Activated naive CD8-positive, alpha-beta T cell treated with anti-CD3 and anti-CD28 coated beads, Interleukin-2, amount 50 U/mL, for 16 hours (primary cell): ENCODE results near the gene EXOC3.

ENCODE experiments used
- DNase-seq: peaks from one replicate; pipeline ENCODE4 v3.0.0-alpha.2; 2020; ENCODE audit warnings: low read depth, low spot score

EXOC3 gene

GRCh38 chr5:456351-457194 is 13.6 kb downstream of the EXOC3 start:
- no peak for DNase-seq

DNA sequence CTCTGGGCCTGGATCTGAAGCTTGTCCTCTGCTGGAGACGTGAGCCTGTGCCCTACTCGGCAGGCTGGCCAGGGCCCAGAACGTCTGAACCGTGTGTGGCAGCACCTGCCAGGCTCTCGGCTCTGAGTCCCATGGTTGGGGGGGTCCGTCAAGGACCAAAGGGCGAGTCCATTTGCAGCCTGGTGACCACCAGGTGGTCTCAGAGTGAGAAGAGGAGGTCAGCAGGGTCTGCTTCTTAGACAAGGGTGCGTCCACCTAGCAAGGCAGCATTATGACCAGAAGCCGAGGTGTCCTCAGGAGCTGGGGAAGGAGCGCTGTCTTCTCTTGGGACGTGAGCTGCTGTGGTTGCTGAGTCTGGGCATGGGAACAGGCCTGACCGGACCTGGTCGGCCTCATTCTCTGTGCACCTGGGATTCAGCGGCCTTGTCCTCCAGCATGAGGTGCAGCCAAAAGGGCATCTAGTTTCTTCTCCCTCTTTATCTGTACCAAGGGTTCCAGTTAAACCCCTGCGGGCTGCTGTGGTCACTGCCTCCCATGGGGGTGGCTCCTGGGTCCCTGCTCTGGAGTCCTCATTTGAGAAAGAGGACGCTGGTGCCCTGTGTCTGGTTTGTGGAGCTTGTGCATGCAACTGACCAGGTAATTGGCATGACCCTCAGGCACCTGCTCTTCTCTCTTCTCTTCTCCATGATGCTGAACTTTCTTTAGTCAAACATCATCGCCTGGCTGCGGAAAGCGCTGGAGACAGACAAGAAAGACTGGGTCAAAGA is 14.4 kb downstream of the EXOC3 start:
- DNase-seq = no peak

GRCh38 chr5:458547-459353 is 15.8 kb downstream of the EXOC3 start:
- DNase-seq = peak; percentile 42

- DNase-seq = no peak
Observed at GRCh38 chr5:459562-460272, 16.7 kb downstream of the EXOC3 start.

DNA sequence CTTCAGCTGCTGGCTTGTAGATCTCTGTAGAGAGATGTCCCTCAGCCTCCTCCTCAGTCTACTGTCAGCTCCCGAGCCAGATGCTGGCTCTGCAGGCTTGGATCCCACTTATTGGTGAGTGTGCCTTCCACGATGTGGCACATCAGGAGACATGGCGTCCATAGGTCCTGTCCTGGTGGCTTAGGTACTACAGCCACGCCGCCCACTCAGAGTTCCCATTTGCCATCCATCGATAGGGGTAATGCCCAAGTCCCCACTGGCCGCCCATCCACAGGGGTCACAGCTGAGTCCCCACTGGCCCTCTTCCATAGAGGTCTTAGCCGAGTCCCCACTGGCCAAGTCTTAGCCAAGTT is 17.3 kb downstream of the EXOC3 start:
- no peak for DNase-seq

DNA sequence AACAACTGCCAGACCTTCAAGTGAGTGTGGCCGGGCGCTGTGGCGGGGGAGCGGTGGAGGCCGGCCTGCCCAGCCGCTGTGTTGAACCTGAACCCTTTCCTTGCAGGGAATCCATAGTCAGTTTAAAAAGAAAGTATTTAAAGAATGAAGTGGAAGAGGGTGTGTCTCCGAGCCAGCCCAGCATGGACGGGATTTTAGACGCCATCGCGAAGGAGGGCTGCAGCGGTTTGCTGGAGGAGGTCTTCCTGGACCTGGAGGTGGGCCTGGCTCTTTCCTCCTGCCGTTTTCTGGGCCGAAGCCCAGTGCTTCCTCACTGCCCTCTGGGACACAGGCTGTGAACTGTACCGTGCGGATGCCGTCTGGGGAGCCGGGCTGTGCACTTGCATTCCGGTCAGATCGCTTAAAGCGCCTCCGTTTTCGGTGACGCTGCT is 19.1 kb downstream of the EXOC3 start:
- DNase-seq = no peak

DNA sequence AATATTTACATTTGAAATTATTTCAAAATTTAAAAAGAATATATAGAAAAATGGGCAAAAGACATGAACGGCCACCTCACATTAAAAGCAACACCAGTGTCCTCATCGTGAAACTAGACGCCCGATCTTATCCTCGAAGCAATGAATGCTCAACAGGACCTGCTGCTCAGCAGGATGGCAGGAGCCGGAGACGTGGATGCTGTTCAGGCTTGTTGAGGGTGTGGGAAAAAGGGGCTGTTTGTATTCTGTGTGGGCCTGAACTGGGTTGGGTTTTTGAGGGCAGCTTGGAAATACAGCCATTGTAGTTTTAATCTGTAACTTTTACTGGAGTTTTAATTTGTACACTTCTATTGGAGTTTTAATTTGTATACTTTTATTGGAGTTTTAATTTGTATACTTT is 20.3 kb downstream of the EXOC3 start:
- no peak for DNase-seq

DNA sequence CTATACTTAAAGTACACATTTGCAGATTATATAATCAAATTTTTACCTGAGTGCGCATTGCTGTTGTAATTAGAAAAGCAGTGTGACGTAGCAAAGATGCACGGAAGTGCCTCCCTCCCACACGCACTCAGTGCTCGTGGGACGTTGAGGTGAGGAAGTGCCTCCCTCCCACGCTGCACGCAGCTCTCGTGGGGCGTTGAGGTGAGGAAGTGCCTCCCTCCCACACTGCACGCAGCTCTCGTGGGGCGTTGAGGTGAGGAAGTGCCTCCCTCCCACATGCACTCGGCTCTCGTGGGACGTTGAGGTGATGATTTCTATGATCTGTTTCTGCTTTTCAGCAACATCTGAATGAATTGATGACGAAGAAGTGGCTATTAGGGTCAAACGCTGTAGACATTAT is 21.0 kb downstream of the EXOC3 start:
- peak; percentile 47 for DNase-seq

DNA sequence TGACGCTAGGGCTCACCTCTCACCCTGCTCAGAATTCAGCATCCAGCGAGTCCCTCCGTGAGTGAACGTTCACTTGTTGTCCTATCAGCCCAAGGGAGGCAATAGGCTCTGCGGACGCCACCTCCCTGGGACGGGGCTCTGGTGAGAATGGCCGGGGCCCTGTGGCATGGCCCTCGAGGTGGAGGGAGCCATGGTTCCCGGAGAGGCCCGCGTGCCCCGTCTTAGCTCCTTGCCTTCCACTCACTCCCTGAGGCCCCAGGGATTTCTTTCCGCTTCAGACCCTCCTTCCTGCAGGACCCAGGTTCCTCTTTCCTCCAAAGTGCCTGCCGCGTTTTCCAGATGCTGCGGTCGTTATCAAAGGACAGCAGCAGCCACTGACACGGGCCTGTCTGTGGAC is 21.5 kb downstream of the EXOC3 start:
- no peak for DNase-seq

GRCh38 chr5:464843-465590 is 22.0 kb downstream of the EXOC3 start:
- DNase-seq = no peak

GRCh38 chr5:465591-466403 is 22.8 kb downstream of the EXOC3 start:
- no peak for DNase-seq

DNA sequence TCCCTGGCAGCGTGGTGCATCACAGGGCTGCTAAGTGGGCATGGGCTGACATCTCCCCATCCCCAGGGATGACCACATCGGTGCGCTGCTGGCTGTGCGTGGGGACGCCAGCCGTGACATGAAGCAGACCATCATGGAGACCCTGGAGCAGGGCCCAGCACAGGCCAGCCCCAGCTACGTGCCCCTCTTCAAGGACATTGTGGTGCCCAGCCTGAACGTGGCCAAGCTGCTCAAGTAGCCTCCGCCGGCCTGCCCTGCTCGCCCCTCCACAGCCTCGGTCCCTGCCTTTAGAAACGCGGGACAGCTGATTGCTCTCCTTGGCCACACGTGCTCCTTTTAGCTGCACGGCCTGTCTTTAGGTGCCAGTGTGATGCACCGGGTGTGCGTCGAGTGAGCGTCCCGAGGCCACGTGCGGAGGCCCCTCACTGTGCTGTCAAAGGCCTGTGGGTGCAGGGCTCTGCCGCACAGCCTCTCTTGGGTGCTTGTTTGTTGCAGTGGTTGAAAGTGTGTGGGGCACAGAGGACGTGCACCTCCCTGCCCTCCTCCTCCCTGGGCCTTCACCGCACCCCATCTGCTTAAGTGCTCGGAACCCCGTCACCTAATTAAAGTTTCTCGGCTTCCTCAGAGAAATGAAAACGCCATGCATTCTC is 23.8 kb downstream of the EXOC3 start:
- no peak for DNase-seq

DNA sequence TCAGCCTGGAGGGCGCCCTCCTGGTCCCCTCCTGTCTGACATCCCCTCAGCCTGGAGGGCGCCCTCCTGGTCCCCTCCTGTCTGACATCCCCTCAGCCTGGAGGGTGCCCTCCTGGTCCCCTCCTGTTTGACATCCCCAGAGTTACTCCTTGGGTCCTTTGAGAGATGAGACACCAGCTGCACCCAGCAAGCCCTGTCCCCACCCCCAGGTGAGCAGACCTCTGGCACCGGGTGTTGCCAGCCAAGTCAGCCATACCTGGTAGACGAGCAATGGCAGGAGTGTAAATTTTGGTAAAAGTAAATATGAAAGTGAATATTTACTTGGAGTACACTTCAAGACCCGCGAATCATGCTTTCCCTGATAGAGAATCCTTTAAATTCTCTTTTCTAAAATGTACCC is 25.4 kb downstream of the EXOC3 start:
- DNase-seq = no peak

DNA sequence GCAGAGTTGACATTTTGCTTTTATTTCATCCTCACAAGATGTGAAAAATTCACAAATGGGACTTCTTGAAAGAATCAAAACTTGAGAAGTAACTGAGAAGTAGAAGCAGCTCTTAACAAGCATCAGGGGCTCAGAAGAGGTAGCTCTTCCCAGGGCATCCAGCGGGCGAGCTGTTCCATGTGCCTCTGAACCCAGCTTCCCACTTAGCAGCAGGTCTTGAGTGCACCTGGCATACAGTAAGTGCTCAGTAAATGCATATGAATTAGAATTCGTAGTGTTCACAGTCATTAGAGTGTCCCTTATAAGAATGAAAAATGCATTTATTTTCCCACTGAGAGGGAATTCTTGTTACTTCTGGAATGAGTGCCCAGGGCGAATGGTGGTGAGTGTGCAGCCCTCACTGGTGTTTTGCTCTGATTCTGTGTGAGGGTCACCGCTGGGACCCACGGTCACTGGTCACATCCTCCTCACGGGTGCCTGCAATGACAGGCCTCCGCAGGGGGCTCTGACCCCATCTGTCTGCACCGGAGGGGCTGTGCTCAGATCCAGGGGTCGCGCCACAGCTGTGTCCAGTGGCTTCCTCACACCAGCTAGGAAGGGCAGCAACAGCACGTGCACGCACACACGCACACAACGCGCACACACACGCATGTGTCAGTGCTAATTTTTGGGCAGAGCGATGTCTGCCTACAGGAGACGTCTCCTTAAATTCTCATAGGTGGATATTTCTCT is 26.9 kb downstream of the EXOC3 start:
- DNase-seq = no peak

DNA sequence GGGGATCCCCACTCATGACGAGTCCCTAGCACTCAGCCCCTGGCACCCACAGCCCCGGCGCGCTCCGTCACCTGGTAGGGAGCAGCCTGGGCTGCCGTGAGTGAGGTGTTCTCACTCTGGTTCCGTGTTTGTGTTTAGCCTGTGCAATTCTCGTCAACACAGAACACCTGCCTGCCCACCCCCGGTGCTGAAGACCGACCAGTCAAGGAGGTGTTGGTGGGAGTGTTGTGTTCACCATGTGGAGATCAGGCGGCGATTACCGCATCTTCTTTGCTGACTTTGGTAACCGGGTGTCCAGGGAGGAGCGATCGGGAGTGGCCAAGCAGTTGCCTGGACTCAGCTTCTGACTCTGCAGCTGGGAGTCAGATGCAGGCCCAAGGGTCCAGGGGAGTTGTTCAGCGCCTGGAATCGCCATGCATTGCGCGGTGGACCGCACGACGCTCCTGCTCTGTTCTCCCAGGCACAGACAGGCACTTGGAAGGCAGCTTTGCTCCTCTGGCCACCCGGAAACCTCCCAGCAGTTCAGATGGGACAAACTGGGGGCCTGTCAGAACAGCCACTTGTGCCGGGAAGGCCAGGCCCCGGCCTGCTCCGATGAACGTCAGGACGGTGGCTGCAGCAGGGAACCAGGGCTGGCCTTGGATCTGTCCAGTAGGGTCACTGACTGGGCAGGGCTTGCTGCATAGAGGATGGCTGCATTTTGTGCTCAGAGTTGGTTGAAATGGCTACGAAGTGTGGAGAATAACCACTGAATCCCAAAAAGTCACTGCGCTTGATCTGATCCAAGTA is 28.2 kb downstream of the EXOC3 start:
- DNase-seq = no peak

DNA sequence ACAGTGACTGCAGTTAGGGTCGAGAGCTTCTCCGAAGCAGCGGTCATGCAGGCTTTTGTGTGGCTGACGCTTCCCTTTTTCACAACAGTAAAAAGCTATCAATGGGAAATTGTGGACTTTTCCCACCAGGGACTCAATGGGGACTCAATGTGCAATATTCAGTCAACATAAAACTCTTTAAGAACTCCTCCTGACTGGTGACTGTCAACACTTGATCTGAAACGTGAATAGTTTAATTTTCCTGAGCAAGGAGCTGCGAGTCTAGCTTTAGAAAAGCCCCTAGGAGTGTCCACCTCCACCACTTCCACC is 28.7 kb downstream of the EXOC3 start:
- no peak for DNase-seq

DNA sequence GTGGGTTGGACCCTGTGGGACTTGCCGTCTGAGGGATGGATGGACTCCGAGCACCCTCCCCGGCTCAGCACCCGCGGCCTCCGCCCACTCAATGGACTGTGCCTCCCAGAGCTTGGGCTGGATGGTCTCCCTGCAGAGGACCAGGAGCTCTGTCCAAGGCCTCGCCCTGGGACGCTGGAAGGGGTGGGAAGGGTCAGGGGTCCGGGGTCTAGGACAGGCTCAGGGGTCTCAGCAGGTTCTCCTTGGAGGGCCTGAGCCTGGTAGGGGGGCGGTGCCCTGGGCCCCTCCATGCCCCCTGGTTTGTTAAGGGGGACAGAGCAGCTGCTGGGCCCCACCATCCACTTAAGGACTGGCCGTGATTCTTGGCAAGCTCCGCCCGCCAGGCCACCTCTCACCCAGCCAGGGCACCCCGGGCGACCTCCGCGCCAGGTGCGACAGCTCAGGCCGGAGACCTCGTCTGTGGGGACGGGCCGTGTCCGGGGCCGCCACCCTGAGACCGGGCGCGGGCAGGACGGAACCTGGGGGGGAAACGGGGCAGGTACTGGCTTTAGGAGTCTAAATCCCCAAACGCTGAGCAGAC is 29.2 kb downstream of the EXOC3 start:
- no peak for DNase-seq
